OCI-M2 (cell line): ENCODE data around the gene ZNF618.

ENCODE experiments used
- DNase-seq: peaks from one replicate; lab custom pipeline; 2025; ENCODE audit not compliant: unreplicated experiment; lab: John Stamatoyannopoulos, UW

Gene ZNF618

DNA sequence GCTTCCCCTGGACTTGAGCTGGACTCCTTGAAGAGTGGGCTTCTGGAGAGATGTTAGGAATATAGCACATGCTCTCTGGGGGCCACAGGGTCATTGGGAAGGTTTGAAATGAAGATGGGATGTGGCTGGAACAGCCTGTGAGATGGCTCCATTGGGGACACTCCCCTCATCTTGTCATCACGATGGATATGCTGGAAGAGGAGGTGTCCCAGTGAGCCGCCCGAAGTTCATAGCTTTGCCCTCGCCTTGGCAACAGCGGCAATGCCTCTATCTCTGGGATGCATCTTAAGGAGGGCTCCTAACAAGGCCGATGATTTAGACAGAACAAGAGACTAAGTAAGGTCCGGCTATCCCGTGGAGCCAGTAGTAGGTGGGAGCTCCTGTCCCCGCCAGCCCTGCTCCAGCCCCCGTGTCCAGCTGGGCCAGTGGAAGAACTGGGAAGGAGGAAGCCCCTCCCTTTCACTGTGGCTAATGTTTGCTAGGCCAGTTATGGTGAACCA, 178.1 kb downstream of the ZNF618 start:
- DNase-seq, result no peak

DNA sequence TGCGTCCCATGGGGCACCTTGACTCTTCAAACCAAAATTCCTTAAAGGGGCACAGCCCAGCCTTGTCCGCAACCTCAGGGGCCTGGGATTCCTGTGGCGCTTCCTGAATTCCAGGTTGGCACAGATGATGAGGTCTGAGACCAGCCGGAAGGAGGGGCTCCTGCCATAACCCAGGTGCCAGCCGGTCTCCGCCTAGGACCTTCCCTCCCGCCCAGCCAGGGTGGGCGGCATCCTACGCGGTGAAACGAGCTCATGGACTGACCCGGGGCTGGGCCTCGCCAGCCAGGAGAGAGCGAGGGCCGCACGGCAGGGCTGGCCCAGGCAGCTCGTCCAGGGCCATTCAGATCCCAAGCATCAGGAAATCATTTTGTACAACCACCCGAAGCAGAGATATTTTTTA, 179.0 kb downstream of the ZNF618 start:
- DNase-seq, result no peak

DNA sequence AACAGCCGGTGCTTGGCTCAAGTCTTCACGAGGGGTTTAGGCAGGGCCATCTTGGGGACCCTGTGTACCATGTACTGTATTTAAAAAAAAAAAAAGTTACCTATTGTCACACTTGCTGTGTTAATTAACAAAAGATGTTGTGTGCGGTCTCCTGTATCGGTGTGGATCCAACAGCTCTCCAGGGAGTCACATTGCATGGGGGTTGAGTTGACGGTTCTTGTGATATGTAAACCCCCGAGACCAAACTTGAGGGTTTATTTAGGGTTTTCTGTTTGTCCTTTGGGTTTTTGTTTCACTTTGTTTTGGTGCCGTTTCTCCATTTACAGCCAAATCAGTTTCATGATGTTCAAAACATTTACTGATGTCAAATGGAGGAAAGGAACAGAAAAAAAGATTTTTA, 179.8 kb downstream of the ZNF618 start:
- DNase-seq, result no peak

GRCh38 chr9:114056527-114056926, 180.4 kb downstream of the ZNF618 start:
- no peak for DNase-seq

GRCh38 chr9:114057161-114057885, 181.2 kb downstream of the ZNF618 start:
- no peak for DNase-seq

GRCh38 chr9:114058688-114059046, 182.6 kb downstream of the ZNF618 start:
- no peak for DNase-seq

DNA sequence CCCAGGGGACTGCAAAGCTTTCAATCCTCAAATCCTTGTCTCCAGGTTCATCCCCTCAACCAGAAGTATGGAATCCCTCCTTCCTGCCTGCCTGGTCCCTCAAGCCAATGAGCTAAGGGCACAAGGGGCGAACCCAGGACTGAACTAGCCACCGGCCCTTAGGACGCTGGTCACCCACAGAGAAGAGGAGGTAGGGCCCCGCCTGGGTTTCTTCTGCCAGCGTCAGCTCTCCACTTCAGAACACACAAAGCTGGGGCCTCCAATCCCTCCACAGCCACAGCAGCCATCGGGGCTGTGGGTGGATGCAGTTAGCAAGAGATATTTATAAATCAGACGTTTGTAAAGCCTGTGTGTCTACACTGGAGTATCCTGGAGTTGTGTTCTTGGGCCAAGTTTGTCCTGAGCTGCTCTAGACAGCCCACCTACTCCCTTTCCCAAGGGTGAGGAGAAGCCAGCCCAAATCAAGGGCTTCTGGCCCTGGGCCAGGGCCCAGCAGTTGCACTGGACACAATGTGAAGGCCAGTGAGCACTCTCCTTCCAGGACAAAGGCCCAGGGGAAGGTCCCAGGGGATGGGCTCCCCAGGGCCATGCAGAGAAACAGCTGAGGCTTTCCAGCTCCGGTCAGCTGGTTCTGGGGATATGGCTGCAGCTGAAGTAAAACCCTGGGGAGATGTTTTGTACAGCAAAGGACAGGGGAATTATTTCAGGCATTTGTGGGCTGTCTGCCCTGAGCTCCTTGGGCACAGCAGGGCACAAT, 183.1 kb downstream of the ZNF618 start:
- no peak for DNase-seq

GRCh38 chr9:114060070-114060469, 184.0 kb downstream of the ZNF618 start:
- DNase-seq, result no peak

GRCh38 chr9:114060711-114061110, 184.6 kb downstream of the ZNF618 start:
- no peak for DNase-seq

DNA sequence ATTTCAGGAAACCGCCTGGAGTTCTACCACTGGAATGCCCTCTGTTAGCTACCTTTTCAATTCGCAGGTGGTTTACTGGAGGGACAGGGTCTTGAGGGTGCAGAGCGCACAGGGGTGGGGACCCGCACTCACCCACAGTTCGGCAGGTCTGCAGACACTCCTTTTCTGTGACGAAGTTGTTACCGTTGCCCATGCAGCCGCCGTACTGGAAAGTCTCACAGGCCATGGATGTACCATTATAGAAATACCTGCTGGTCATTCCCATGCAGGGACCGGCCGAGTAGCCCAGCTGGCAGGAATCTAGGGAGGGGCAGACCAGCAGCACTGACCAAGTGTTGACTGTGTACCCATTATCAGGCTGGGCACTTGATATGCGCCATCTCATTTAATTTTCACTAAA, 185.2 kb downstream of the ZNF618 start:
- DNase-seq, result no peak

DNA sequence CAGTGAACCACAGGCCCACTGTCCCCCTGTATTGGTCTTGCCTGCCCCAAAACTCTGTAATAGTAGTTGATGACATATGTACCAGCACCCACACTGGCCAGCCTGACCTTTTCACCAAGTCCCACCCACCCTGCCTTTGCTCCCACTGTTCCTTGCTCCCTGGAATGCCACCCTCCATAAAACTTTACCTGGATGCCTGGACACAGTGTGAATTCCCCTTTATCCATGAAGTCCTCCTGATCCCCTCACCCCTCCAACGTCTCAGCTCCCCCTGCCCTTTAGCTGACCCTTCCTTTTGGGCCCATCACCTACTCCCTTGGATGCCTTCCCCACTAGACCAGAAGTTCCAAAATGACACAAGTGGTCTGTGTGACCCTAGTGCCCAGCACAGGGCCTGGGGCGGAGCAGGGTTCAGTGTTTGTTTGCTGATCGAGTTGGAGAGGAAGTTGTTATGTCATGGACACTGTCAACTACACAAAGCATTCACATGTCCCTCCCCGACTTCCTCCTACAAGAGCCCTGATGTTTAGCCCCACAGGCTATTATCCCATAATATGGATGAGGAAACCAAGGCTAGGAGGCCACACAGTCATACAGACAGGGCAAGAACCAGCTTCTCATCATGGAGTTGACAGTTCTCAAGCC, 185.8 kb downstream of the ZNF618 start:
- DNase-seq, result no peak

GRCh38 chr9:114065304-114065703, 189.2 kb downstream of the ZNF618 start:
- no peak for DNase-seq

DNA sequence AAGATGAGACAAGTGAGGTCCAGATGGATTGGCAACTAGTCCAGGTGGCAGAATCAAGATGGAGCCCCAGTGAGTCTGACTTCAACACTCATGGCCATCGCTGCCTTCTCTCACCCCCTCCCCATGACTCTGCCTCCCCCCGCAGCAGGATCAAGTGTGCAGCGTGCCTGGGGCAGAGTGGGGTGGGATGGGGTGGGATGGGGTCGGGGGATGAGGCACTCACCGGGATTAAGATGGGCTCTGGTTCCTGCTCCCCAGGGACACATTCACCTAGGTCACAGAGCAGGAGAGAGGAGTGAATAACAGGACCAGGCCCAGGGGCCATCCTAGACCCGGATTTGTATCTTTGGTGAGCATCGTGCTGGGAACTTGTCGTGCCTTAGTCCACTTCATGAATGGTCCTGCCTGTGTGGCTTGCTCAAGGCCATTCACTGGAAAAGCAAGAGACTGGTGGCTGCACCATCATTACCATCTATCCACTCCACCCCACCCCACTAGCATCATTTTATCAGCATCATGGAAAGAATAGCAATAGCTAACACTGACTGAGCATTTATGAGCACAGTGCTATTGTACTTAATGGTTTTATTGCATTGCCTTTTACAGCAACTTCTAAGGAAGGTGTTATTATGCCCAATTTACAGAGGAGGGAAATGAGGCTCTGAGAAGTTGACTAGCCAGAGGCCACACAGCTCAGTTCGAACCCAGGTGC, 193.5 kb downstream of the ZNF618 start:
- no peak for DNase-seq

DNA sequence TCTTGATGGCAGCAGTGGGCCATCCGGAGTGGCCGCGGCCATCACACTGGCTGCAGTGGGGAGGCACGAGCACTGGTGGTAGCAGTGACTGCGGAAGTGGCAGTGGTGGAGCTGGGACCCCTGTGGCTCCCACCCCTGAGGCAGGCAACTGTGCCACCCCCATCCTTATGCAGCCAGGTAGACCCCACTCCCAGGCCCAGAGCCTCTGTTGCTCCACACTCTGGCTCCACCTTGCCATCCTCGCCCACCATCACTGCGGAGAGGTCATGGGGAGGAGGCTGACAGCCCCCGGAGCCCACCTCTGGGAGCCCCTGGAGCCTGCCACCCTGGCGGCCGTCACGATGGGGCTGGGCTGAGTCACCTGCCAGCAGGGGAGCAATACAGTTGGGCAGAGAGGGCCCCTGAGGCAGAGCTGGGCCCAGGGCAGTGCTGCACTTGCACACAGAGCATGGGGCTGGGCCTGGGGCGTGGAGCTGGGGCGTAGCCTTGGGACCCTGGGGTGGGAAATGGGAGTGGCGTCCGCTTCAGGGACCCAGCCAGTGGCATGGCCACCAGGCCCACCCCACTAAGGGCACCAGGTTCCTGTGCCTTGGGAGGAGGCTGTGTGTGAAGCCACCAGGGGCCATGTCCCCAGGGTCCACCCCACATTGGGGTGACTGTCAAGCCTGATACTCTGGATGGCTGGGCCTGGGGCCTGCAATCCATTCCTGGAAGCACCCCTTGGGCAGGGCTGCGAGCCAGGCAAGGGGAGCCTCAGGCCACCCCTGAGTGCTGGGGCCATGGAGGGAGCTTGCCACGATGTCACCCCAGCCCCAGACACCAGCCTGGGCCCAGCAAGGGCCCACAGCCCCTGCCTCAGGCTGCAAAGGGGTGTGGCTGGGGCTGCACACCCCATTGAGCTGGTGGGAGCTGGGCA, 194.3 kb downstream of the ZNF618 start:
- no peak for DNase-seq

- DNase-seq, result no peak
Observed at GRCh38 chr9:114071197-114071795, 195.2 kb downstream of the ZNF618 start.

- DNase-seq, result no peak
Observed at GRCh38 chr9:114072184-114073140, 196.4 kb downstream of the ZNF618 start.

DNA sequence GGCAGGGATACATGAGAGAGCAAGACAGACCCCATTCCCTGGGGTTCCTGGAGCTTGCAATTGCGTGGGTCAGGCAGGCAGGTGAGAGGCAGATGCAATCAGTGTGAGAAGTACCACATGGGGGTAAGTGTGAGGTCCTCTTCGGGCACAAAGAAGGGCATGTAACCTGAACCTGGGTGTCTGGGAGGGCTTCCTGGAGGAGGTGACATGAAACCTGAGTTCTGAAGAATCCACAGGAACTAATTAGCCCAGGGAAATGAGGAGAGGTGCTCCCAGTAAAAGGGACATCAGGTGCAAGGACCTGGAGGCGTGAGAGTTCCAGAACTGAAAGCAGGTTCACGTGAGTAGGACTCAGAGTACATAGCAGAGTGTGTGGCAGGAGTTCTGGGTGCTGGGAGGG, 199.5 kb downstream of the ZNF618 start:
- no peak for DNase-seq

- no peak for DNase-seq
Observed at GRCh38 chr9:114076237-114077161, 200.4 kb downstream of the ZNF618 start.
